ENCODE measurements around the gene AP2M1. TPM values are rescaled to one million over a fixed set of nuclear protein-coding genes. Genes with fewer than 3 reads are reported as not detected.
"Not testable (repeated sequence)": the region's sequence is repeated elsewhere in the genome, so short reads cannot be mapped to it uniquely, and the experiment has no call there.

Gene AP2M1
- total RNA-seq (2014; rRNA removed) = 569 and 621 TPM in 2 replicates
- polyA plus RNA-seq (2012) = 919 TPM

- DNase-seq (ENCODE audit: low read depth) = peak; percentile 99
These were observed at the start of gene AP2M1 for GRCh38 chr3:184174646-184175492. TSS of gene AP2M1 (plus strand) at chr3:184174855. CDS start at chr3:184176994, 2,139 bp downstream.

- DNase-seq (ENCODE audit: low read depth) = no peak
These were observed 48.6 kb upstream of the AP2M1 start for GRCh38 chr3:184126006-184126405.

GRCh38 chr3:184129012-184129411, 45.6 kb upstream of the AP2M1 start:
- DNase-seq (ENCODE audit: low read depth) = peak; percentile 48

GRCh38 chr3:184132945-184133344, 41.7 kb upstream of the AP2M1 start:
- no peak for DNase-seq (ENCODE audit: low read depth)

- peak; percentile 85 for DNase-seq (ENCODE audit: low read depth)
These were observed 40.6 kb upstream of the AP2M1 start for GRCh38 chr3:184133840-184134745.

- DNase-seq (ENCODE audit: low read depth) = no peak
These were observed 39.9 kb upstream of the AP2M1 start for GRCh38 chr3:184134746-184135148.

- DNase-seq (ENCODE audit: low read depth) = peak; percentile 94
These were observed 39.3 kb upstream of the AP2M1 start, which contains the start of gene EIF2B5 for GRCh38 chr3:184135149-184135910. TSS of gene EIF2B5 (plus strand) at chr3:184135358. CDS start at chr3:184135386, 28 bp downstream.

- no peak for DNase-seq (ENCODE audit: low read depth)
These were observed 38.8 kb upstream of the AP2M1 start for GRCh38 chr3:184135911-184136260.

- DNase-seq (ENCODE audit: low read depth) = no peak
These were observed 34.2 kb upstream of the AP2M1 start for GRCh38 chr3:184140436-184140835.

- DNase-seq (ENCODE audit: low read depth) = no peak
These were observed 32.5 kb upstream of the AP2M1 start for GRCh38 chr3:184142199-184142598.

GRCh38 chr3:184143327-184143726, 31.3 kb upstream of the AP2M1 start:
- DNase-seq (ENCODE audit: low read depth) = no peak

- DNase-seq (ENCODE audit: low read depth) = no peak
These were observed 30.1 kb upstream of the AP2M1 start for GRCh38 chr3:184144505-184144904.

- DNase-seq (ENCODE audit: low read depth) = peak; percentile 46
These were observed 29.5 kb upstream of the AP2M1 start for GRCh38 chr3:184145111-184145524.

- no peak for DNase-seq (ENCODE audit: low read depth)
These were observed 28.8 kb upstream of the AP2M1 start for GRCh38 chr3:184145751-184146270.

GRCh38 chr3:184148076-184148475, 26.6 kb upstream of the AP2M1 start:
- no peak for DNase-seq (ENCODE audit: low read depth)

GRCh38 chr3:184149123-184149522, 25.5 kb upstream of the AP2M1 start:
- DNase-seq (ENCODE audit: low read depth) = no peak

GRCh38 chr3:184149770-184150169, 24.9 kb upstream of the AP2M1 start:
- DNase-seq (ENCODE audit: low read depth) = not testable (repeated sequence)

GRCh38 chr3:184154885-184155643, 19.6 kb upstream of the AP2M1 start, which contains the start of gene DVL3:
TSS of gene DVL3 (plus strand) at chr3:184155377. CDS start at chr3:184155636, 259 bp downstream.
- DNase-seq (ENCODE audit: low read depth) = peak; percentile 72

GRCh38 chr3:184155644-184156521, 18.8 kb upstream of the AP2M1 start:
- DNase-seq (ENCODE audit: low read depth) = no peak
